Middle frontal gyrus (tissue), 1 donor: Measurements from ENCODE around the gene AFTPH.

Experiments used
- DNase-seq: peaks from one replicate; pipeline ENCODE4 v3.0.0-alpha.2; 2015; ENCODE audit warnings: low spot score; ENCODE audit errors: extremely low spot score

Gene AFTPH

GRCh38 chr2:64538764-64539433 lies 14.8 kb downstream of the AFTPH start:
- DNase-seq = no peak

DNA sequence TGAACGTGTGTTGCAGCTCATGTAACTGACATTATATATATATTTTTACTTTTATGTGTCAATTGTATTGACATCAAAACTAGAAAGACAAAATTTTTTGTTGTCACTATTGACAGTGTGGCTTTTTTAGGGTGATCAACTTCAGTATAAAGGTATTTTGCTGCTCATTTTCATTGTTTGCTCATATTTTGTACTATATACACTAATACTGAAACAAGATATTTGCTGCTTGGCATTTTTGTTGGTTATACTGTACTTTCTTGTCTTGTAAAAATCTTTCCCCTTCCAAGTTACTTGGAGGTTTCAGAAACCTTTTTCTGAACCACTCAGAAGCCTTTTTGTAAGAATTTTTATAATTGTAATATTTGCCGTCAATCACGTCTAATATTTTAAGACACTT lies 16.5 kb downstream of the AFTPH start:
- no peak for DNase-seq

DNA sequence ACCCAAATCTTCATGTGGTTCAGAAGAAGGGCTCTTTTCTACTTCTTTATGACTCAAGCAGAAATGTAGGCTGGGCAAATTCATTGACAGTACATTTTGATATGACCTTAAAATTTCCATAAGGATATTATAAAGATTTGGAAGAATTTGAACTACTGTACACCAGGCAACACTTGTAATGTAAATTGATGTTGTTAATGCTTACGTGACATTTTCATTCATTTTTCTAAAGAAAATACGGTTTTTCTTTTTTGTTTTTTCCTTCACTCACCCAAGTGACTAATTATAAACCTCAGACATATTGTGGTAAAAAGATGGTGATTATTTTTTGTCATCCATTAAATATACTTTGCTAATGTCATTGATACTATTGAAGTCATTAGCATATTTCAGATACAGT lies 17.4 kb downstream of the AFTPH start:
- no peak for DNase-seq

GRCh38 chr2:64542071-64543007 lies 18.2 kb downstream of the AFTPH start:
- DNase-seq = no peak

DNA sequence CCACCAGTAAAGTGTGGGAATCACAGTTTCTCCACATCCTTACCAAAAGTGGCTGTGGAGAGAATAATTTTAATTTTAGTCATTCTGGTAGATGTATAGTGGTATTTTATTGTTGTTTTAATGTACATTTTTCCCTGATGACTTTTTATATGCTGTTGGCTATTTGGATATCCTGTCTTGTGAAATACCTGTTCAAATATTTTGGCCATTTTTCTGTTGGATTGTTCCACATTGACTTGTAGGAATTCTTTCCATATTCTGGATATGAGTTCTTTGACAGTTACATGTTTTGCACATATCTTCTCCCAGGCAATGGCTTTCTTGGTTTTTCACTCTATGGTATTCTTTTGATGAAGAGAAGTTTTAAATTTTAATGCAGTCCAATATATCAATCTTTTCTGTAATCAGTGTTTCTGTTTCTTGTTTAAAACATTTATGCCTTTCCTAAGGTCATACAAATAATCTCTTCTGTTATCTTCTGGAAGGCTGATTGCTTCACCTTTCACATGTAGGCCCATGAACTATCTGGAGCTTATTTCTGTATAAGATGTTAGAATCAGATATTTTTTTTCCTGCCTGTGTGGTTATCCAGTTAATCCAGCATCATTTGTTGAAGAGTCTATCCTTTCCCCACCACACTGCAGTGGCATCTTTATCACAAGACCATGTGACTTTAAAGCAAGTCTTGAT lies 19.0 kb downstream of the AFTPH start:
- DNase-seq = no peak

DNA sequence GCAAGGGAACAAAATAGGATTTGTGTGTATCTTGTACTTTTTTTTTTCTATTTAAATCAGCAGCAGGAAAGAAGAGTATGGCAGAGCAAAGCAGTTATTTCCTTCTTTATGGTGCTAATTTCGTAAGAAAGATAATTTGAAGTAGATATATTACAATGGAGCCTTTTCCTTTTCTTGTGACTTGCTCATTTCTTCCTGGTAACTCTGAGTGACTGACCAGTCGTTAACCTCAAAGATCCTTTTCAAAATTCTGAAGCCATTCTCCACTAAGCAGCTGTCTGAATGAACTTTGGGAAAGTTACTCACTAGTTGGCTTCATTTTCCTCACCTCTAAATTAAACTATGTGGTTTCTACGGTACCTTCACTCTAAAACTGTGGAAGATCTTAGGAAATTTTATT lies 24.6 kb downstream of the AFTPH start:
- DNase-seq = no peak

- no peak for DNase-seq
Measured at GRCh38 chr2:64550042-64550441, 25.9 kb downstream of the AFTPH start.

DNA sequence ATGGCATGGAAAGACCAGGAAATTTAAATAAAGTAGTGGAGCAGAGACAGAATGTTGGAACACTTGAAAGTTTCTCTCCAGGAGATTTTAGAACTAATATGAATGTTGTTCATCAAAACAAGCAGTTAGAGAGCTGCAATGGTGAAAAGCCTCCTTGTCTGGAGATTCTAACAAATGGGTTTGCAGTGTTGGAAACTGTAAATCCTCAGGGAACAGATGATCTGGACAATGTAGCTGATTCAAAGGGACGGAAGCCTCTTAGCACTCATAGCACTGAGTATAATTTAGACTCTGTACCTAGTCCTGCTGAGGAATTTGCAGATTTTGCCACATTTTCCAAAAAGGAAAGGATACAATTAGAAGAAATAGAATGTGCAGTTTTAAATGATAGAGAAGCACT lies 27.7 kb downstream of the AFTPH start:
- DNase-seq = no peak

DNA sequence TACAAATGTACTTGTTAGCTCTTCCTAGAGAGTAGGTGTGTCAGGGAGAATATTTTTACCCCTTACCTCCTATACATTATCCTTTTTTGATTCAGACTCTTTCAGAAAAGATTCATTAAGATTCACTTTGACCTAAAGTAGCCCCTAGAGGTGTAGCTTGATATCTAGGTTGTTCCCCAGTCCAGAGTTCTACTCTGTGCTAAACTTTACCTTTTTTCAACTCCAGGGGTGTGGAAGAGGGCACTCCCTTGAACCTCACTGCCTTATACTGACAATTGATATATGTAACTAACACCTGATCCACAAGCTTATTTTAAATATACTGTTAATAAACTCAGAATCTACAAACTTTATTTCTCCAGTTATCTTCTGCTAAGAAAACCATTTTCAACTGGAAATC lies 30.0 kb downstream of the AFTPH start:
- no peak for DNase-seq

DNA sequence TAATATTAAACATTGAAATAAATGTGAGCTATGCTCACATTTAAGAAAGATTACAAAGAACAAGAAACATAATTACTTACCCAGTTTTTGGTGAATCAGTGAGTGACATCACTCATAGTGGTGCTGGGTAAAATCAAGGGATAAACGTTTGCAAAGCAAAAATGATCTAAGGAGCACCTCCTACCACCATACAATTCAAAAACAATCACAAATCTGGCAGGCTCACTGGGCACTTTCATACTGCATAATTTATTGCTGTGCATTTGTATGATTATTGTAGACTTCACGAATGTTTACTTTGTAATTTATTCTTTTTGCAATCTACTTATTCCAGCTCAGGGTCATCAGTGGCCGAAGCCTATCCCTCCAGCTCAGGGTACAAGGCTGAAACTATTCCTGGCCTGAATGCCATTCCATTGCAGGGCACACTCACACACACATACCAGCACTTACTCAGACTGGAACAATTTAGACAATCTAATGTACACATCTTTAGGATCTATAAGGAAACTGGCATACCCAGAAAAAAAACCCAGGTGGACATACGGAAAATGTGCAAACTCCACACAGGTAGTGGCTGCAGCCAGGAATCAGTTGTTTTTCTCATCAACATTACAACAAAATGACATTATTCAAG lies 34.4 kb downstream of the AFTPH start:
- DNase-seq = no peak

GRCh38 chr2:64562148-64562784 lies 38.1 kb downstream of the AFTPH start:
- no peak for DNase-seq

- DNase-seq = no peak
Measured at GRCh38 chr2:64563436-64563938, 39.4 kb downstream of the AFTPH start.

- DNase-seq = no peak
Measured at GRCh38 chr2:64565949-64566710, 42.0 kb downstream of the AFTPH start.

DNA sequence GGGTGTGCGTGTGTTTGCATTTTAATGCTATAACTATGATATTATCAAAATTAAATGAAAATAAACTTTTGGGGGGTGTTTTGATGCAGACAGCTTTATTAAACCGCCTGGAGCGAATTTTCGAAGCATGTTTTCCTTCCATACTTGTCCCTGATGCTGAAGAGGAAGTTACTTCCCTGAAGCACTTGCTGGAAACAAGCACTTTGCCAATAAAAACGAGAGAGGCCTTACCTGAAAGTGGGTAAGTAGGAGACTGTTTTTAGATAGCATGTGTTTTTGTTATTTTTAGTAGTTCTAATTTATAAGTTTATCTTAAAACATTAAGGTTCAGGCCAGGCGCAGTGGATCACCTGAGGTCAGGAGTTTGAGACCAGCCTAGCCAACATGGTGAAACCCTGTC lies 43.3 kb downstream of the AFTPH start:
- no peak for DNase-seq

DNA sequence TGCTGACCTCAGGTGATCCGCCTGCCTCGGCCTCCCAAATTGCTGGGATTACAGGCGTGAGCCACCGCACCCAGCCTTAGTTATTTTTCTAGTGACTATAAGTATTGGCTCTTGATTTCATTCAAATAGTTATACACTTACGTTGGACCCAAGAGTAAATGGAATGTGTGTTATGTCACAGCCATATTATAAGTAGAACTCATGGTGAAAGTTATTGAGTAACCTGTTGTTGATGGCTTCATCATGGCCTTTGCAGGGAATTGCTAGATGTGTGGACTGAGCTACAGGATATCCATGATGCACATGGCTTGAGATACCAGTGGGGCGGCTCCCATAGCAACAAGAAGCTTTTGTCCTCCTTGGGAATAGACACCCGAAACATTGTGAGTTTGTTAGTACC lies 44.7 kb downstream of the AFTPH start:
- DNase-seq = no peak

- DNase-seq = no peak
Measured at GRCh38 chr2:64574871-64575270, 50.7 kb downstream of the AFTPH start.

DNA sequence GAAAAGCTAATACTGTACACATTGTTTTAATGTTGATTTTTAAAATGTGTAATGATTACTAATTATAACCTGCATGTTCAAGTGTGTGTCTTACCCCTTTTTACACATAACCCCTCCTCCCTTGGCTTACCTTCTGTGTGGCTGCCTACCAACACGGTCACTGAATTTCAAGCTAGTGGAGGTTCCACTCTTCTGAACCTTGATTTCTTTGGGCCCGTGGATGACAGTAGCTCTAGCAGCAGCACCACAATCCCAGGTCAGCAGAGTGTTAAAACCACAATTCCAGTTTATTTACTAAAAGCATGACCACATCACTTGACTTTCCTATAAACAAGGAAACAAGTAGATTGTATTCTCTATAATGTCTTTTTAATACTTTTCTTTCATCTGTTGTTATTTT lies 56.9 kb downstream of the AFTPH start:
- no peak for DNase-seq

- no peak for DNase-seq
Measured at GRCh38 chr2:64581777-64582539, 57.8 kb downstream of the AFTPH start.

GRCh38 chr2:64582774-64583340 lies 58.7 kb downstream of the AFTPH start:
- no peak for DNase-seq
